ENCODE data around the gene LMF1.
"Not testable (repeated sequence)": the region's sequence is repeated elsewhere in the genome, so short reads cannot be mapped to it uniquely, and the experiment has no call there.

The LMF1 gene

GRCh38 chr16:870856-871561 lies 99.8 kb downstream of the LMF1 start:
- no peak for DNase-seq (ENCODE audit: low read depth in 1 of 2, low spot score in 1 of 2)

GRCh38 chr16:869823-870641 lies 100.8 kb downstream of the LMF1 start:
- no peak for DNase-seq (ENCODE audit: low read depth in 1 of 2, low spot score in 1 of 2)

DNA sequence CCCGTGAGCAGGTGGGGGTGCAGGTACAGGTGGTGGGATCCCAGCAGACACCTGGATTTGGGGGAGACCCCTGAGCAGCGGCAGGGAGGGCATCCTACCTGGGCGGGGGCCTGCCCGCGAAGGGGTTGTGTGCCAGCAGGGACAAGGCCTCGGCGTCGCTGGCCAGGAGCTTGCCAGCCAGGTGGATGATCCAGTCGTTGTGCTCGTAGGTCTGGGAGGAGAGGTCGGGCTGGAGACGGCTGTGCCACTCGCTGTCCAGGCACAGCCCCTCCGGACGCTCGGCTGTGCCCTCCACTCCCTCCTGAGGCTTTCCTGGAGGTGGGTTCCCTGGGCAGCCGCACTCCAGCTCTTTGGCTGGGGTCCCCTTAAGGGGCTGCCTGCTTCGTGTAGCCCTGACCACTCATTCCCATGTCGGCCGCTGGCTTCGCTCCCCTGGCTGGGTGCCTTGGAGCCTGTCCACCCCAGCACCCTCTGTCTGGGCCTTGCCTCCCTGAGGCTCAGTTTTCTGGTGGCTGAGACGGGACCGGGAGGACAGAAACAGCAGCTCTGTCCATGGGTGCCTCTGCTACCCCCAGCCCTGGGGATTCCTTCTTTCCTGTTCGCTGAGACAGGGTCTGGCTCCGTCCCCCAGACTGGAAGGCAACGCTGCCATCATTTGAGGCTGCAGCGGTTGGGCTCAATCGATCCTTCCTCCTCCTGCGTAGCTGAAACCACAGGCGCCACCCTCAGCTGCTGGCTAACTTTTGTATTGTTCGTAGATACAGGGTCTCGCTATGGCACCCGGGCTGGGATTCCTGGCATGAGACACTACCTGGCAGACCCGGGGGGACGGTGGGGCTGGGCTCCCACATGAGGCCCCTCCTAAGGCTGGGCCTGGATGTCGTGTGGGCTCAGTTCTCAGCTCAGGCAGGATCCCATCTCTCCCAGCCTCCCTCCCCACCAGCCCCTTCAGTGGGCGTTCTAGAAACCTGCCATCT lies 101.7 kb downstream of the LMF1 start:
- no peak for DNase-seq (ENCODE audit: low read depth in 1 of 2, low spot score in 1 of 2)

DNA sequence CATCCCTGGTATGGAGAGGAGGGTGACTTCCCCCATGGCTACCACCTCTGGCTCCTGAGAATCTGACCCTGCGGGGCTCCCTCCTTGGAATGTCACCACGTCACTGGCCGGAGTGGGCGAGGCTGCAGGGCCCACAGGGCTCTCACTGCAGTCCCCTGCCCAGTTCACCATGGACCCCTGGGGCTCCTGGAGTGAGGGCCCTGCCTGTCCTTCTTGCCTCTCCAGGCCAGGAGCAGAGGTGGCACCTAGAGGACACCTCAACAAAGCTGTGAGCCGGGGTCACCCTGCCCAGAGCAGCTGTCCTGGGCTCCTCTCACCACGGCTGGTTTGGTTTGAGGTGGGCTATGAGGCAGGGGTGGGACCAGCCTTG lies 102.4 kb downstream of the LMF1 start:
- DNase-seq (ENCODE audit: low read depth in 1 of 2, low spot score in 1 of 2): no peak

GRCh38 chr16:867421-868385 lies 103.1 kb downstream of the LMF1 start:
- no peak for DNase-seq (ENCODE audit: low read depth in 1 of 2, low spot score in 1 of 2)

DNA sequence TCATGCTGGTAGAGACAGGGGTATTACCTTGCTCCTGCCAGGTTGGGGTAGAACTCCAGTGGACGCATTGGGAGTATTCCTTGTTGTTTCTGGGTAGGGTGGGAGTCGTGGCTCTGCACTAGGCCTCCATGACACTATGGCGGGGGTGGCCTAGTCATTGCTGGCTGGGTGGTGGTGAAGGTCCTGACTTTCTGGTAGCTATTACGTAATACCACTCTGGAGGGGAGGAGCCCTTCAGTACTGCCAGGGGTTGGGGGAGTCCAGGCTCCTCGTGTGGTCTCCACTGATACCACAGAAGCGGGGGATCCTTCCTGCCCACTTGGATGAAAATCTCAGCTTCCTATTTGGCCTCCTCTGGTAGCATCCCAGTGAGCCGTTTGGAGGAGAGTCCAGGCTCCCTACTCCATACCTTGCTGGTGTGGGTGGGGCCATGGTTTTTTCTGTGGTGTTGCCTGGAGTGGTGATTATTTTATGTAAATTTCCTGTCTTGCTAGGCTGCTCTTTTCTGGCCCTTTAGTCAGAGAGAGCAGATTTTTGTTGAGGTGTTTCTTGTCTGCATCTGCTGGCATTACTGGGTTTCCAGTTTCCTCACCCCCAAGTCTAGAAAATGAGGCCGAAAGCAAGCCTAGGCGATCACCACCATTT lies 104.4 kb downstream of the LMF1 start:
- no peak for DNase-seq (ENCODE audit: low read depth in 1 of 2, low spot score in 1 of 2)

DNA sequence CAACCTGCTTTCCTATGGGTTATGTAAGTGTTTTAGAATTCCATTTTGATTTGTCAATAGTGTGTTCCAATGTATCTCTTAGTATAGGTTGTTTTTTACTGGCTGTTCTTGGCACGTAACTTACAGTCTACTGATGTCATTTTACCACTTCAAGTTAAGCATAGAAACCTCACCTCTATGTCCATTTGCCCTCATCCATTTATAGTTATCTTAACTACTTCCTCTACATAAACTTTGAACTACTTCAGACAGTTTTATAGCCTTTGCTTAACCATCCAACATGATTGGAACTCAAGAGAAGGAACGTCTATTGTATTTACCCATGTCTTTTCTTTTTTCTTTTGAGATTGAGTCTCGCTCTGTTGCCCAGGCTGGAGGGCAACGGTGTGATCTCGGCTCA lies 105.8 kb downstream of the LMF1 start:
- DNase-seq (ENCODE audit: low read depth in 1 of 2, low spot score in 1 of 2): no peak

GRCh38 chr16:861446-861845 lies 109.3 kb downstream of the LMF1 start:
- DNase-seq (ENCODE audit: low read depth in 1 of 2, low spot score in 1 of 2): no peak

- DNase-seq (ENCODE audit: low read depth in 1 of 2, low spot score in 1 of 2): no peak
Observed at GRCh38 chr16:860891-861290, 109.9 kb downstream of the LMF1 start.

GRCh38 chr16:858971-859370 lies 111.8 kb downstream of the LMF1 start:
- DNase-seq (ENCODE audit: low read depth in 1 of 2, low spot score in 1 of 2): not testable (repeated sequence)

GRCh38 chr16:858441-858840 lies 112.3 kb downstream of the LMF1 start:
- DNase-seq (ENCODE audit: low read depth in 1 of 2, low spot score in 1 of 2): not testable (repeated sequence)

DNA sequence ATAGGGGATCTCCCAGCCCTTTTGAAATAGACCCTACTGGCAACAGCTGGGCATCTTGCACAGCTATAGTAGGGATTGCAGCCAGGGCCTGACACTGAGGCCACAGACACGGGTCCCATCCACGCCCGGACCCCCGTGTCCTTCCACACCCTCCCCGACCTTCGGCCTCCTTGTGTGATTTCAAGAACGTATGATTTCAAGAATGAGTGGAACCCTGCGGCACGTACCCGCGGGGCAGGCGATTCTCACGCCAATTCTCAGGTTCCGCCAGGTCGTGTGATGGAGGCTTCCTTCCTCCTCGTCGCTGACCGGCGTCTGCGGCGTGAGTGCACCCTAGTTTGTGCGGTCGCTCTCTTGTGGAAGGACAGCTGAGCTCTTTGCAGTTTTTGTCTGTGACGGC lies 114.0 kb downstream of the LMF1 start:
- no peak for DNase-seq (ENCODE audit: low read depth in 1 of 2, low spot score in 1 of 2)

- DNase-seq (ENCODE audit: low read depth in 1 of 2, low spot score in 1 of 2): no peak
Observed at GRCh38 chr16:856101-856500, 114.7 kb downstream of the LMF1 start.

DNA sequence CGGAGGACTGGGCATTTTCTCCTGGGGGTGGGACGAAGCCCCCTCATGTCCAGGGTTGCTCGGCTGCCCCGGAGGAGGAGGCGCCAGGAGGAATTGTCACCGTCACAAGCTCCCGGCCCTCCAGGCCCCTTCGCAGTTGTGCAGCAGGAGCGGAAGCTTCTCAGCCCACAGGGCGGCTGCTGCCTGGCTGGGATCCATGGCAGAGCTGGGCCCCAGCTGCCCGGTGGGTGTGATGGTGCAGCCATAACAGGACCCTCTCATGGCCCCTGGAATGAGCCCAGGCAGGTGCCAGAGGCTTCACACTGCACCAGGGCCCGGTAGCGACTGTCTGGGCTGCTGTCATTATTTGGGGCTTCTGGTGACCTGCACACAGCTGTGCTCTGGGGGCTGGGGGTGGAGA lies 115.3 kb downstream of the LMF1 start:
- no peak for DNase-seq (ENCODE audit: low read depth in 1 of 2, low spot score in 1 of 2)

- no peak for DNase-seq (ENCODE audit: low read depth in 1 of 2, low spot score in 1 of 2)
Observed at GRCh38 chr16:854808-855410, 115.9 kb downstream of the LMF1 start.

- DNase-seq (ENCODE audit: low read depth in 1 of 2, low spot score in 1 of 2): no peak
Observed at GRCh38 chr16:853981-854807, 116.6 kb downstream of the LMF1 start.

GRCh38 chr16:853306-853705 lies 117.5 kb downstream of the LMF1 start:
- no peak for DNase-seq (ENCODE audit: low read depth in 1 of 2, low spot score in 1 of 2)

- DNase-seq (ENCODE audit: low read depth in 1 of 2, low spot score in 1 of 2): no peak
Observed at GRCh38 chr16:852451-853185, 118.2 kb downstream of the LMF1 start.
